ENCODE measurements around the gene TENT4B. TPM values are rescaled to one million over a fixed set of nuclear protein-coding genes. Genes with fewer than 3 reads are reported as not detected.

The TENT4B gene
- total and polyA plus RNA-seq, 4 donors, result 11.1 to 18.3 (median 15.7) TPM

DNA sequence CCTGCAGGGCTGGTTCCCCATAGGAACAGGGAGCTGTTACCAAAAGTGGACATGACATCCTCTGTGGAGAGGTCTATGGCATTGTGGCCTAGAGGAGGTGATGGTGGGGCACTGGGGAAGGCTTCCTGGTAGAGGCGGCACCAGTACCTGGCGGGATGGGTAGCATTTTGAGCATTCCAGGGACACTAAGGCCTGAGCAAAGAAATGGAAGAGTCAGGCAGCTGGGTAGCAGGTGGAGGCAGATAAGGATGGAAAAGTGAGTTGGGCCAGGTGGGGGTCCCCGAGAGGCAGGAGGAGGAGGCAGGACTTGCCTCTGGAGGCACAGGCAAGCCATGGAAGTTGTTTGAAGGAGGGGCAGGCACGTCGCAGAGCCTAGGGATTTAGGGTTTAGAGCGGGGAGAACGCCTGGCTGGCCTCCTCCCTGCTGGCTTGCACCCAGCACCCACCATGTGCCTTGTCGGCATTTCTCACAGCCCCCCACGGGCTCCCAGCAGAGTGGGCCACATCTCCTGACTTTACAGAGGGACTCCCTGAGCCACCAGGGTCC lies 108.1 kb downstream of the TENT4B start:
- Histone ChIP-seq H3K36me3 (ENCODE audit: control insufficient read depth, insufficient read depth, low read length) (no peaks in the 10 kb centered on the region), H3K27me3 (ENCODE audit: control insufficient read depth, insufficient read depth, low read length) (no peaks in the 10 kb centered on the region), H3K9me3 (ENCODE audit: control insufficient read depth, insufficient read depth, low read length) (no peaks in the 10 kb centered on the region), H3K27ac (ENCODE audit: low read depth, low read length) (no peak overlapping the region), H3K4me1 (ENCODE audit: control insufficient read depth, insufficient read depth, low read length) (peaks cover 28% of the 10 kb centered on the region), H3K4me3 (ENCODE audit: low read depth, low read length) (no peak overlapping the region)
- DNase-seq (ENCODE audit: low read depth in 4 of 6, low spot score in 6 of 6), result no peak
- WGBS (ENCODE audit: insufficient coverage), result 86% methylated on average over 9 of the region's 9 CpGs

- peak in 1 of 6 donors; percentile 38 for DNase-seq (ENCODE audit: low read depth in 4 of 6, low spot score in 6 of 6)
- 73% methylated on average over 11 of the region's 11 CpGs for WGBS (ENCODE audit: insufficient coverage)
These were observed 108.7 kb downstream of the TENT4B start for GRCh38 chr16:50261707-50262235.

GRCh38 chr16:50263060-50263909 lies 110.2 kb downstream of the TENT4B start:
- Histone ChIP-seq H3K4me1 (ENCODE audit: control insufficient read depth, insufficient read depth, low read length) (peaks cover 43% of the 10 kb centered on the region), H3K27ac (ENCODE audit: low read depth, low read length) (no peak overlapping the region), H3K4me3 (ENCODE audit: low read depth, low read length) (no peak overlapping the region), H3K27me3 (ENCODE audit: control insufficient read depth, insufficient read depth, low read length) (no peaks in the 10 kb centered on the region), H3K36me3 (ENCODE audit: control insufficient read depth, insufficient read depth, low read length) (no peaks in the 10 kb centered on the region), H3K9me3 (ENCODE audit: control insufficient read depth, insufficient read depth, low read length) (no peaks in the 10 kb centered on the region)
- WGBS (ENCODE audit: insufficient coverage), result 84% methylated on average over 16 of the region's 16 CpGs
- DNase-seq (ENCODE audit: low read depth in 4 of 6, low spot score in 6 of 6), result no peak

More at GRCh38 chr16:50261707-50262235, 108.7 kb downstream of the TENT4B start:
- Histone ChIP-seq H3K27ac (ENCODE audit: low read depth, low read length) (no peak overlapping the region), H3K36me3 (ENCODE audit: control insufficient read depth, insufficient read depth, low read length) (no peaks in the 10 kb centered on the region), H3K27me3 (ENCODE audit: control insufficient read depth, insufficient read depth, low read length) (no peaks in the 10 kb centered on the region), H3K9me3 (ENCODE audit: control insufficient read depth, insufficient read depth, low read length) (no peaks in the 10 kb centered on the region), H3K4me3 (ENCODE audit: low read depth, low read length) (no peak overlapping the region), H3K4me1 (ENCODE audit: control insufficient read depth, insufficient read depth, low read length) (peaks cover 33% of the 10 kb centered on the region)

GRCh38 chr16:50263940-50264929 lies 111.1 kb downstream of the TENT4B start:
- no peak for DNase-seq (ENCODE audit: low read depth in 4 of 6, low spot score in 6 of 6)
- Histone ChIP-seq H3K4me1 (ENCODE audit: control insufficient read depth, insufficient read depth, low read length) (peaks cover 40% of the 10 kb centered on the region), H3K27ac (ENCODE audit: low read depth, low read length) (no peak overlapping the region), H3K9me3 (ENCODE audit: control insufficient read depth, insufficient read depth, low read length) (no peaks in the 10 kb centered on the region), H3K36me3 (ENCODE audit: control insufficient read depth, insufficient read depth, low read length) (no peaks in the 10 kb centered on the region), H3K27me3 (ENCODE audit: control insufficient read depth, insufficient read depth, low read length) (no peaks in the 10 kb centered on the region), H3K4me3 (ENCODE audit: low read depth, low read length) (no peak overlapping the region)
- WGBS (ENCODE audit: insufficient coverage), result 76% methylated on average over 5 of the region's 8 CpGs

DNA sequence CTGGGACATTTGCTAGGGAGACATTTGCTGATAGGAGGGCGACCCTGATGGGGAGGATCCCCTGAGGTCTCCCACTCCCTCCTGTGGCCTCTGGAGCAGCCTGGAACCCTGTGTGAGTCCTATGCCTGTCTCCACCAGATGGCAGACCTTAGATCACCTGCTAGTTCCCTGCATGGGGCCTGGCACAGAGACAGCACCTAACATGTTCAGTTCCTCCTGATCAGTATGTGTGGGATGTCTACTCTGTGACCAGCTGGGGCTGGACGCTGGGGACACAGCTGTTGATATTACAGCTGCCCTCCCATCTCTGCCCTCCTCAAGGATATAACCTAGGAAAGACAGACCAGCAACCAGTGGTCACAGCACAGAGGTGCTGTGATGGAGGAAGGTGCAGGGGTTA lies 112.2 kb downstream of the TENT4B start:
- Histone ChIP-seq H3K27me3 (ENCODE audit: control insufficient read depth, insufficient read depth, low read length) (no peaks in the 10 kb centered on the region), H3K36me3 (ENCODE audit: control insufficient read depth, insufficient read depth, low read length) (no peaks in the 10 kb centered on the region), H3K4me3 (ENCODE audit: low read depth, low read length) (no peak overlapping the region), H3K4me1 (ENCODE audit: control insufficient read depth, insufficient read depth, low read length) (peaks cover 31% of the 10 kb centered on the region), H3K27ac (ENCODE audit: low read depth, low read length) (no peak overlapping the region), H3K9me3 (ENCODE audit: control insufficient read depth, insufficient read depth, low read length) (no peaks in the 10 kb centered on the region)
- DNase-seq (ENCODE audit: low read depth in 4 of 6, low spot score in 6 of 6), result peak in 1 of 6 donors; percentile 26
- WGBS (ENCODE audit: insufficient coverage), result 50% methylated on average over 2 of the region's 2 CpGs

GRCh38 chr16:50265716-50266336 lies 112.7 kb downstream of the TENT4B start:
- H3K9me3 ChIP-seq (ENCODE audit: control insufficient read depth, insufficient read depth, low read length), result no peaks in the 10 kb centered on the region
- no peak overlapping the region for H3K4me3 ChIP-seq (ENCODE audit: low read depth, low read length)
- no peaks in the 10 kb centered on the region for H3K36me3 ChIP-seq (ENCODE audit: control insufficient read depth, insufficient read depth, low read length)
- no peaks in the 10 kb centered on the region for H3K27me3 ChIP-seq (ENCODE audit: control insufficient read depth, insufficient read depth, low read length)
- no peak overlapping the region for H3K27ac ChIP-seq (ENCODE audit: low read depth, low read length)
- H3K4me1 ChIP-seq (ENCODE audit: control insufficient read depth, insufficient read depth, low read length), result peaks cover 31% of the 10 kb centered on the region
- no peak for DNase-seq (ENCODE audit: low read depth in 4 of 6, low spot score in 6 of 6)
- WGBS (ENCODE audit: insufficient coverage), result 68% methylated on average over 7 of the region's 10 CpGs

- Histone ChIP-seq H3K4me1 (ENCODE audit: control insufficient read depth, insufficient read depth, low read length) (peaks cover 29% of the 10 kb centered on the region), H3K36me3 (ENCODE audit: control insufficient read depth, insufficient read depth, low read length) (no peaks in the 10 kb centered on the region), H3K27me3 (ENCODE audit: control insufficient read depth, insufficient read depth, low read length) (no peaks in the 10 kb centered on the region), H3K4me3 (ENCODE audit: low read depth, low read length) (no peak within 1 kb of the TSS), H3K27ac (ENCODE audit: low read depth, low read length) (no peak within 1 kb of the TSS), H3K9me3 (ENCODE audit: control insufficient read depth, insufficient read depth, low read length) (no peaks in the 10 kb centered on the region)
- 35% methylated on average over 21 of the region's 25 CpGs for WGBS (ENCODE audit: insufficient coverage)
- DNase-seq (ENCODE audit: low read depth in 4 of 6, low spot score in 6 of 6), result peak in 1 of 6 donors; percentile 40
These were observed 113.4 kb downstream of the TENT4B start, which contains the start of gene ADCY7 for GRCh38 chr16:50266337-50267091. Gene ADCY7, plus strand, starts transcription at chr16:50266551. Its CDS starts 21,629 bp downstream, at chr16:50288180.

GRCh38 chr16:50267151-50267631 lies 114.1 kb downstream of the TENT4B start:
- no peaks in the 10 kb centered on the region for H3K36me3 ChIP-seq (ENCODE audit: control insufficient read depth, insufficient read depth, low read length)
- H3K4me3 ChIP-seq (ENCODE audit: low read depth, low read length), result no peak overlapping the region
- peaks cover 24% of the 10 kb centered on the region for H3K4me1 ChIP-seq (ENCODE audit: control insufficient read depth, insufficient read depth, low read length)
- H3K27ac ChIP-seq (ENCODE audit: low read depth, low read length), result no peak overlapping the region
- DNase-seq (ENCODE audit: low read depth in 4 of 6, low spot score in 6 of 6), result no peak
- H3K27me3 ChIP-seq (ENCODE audit: control insufficient read depth, insufficient read depth, low read length), result no peaks in the 10 kb centered on the region
- 80% methylated on average over 6 of the region's 8 CpGs for WGBS (ENCODE audit: insufficient coverage)
- no peaks in the 10 kb centered on the region for H3K9me3 ChIP-seq (ENCODE audit: control insufficient read depth, insufficient read depth, low read length)

All from spinal cord (tissue), 10 donors.